GM12873 (cell line): Measurements from ENCODE around the gene MEIS2.

Experiments used
- TF ChIP-seq, protein P1 (sequence below): IDR thresholded peaks from 2 replicates; pipeline ENCODE4 v1.5.1; 2012; ENCODE audit warnings: low read depth, mild to moderate bottlenecking, moderate library complexity, low read length, control low read depth; ENCODE audit not compliant: insufficient read depth; ENCODE audit errors: missing control alignments

MEIS2 gene

DNA sequence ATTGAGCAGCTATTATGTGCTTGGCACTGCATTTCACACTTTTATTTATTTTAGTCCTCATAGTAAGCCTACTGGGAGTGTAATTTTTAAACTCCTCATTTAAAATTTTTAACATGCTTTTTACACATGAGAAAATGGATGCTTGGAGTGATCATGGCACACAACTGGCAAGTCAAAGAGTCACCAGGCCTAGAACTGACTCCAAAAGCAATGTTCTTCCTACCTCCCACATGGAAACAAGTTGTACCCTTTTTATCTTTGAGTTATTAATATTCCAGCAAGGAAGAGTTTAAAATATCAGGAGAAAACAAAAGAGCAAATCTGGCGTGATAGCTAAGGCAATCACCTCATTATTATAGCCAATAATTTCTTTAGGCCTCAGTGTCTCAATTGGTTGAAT is 100.6 kb downstream of the MEIS2 start:
- TF ChIP-seq, protein P1, sequence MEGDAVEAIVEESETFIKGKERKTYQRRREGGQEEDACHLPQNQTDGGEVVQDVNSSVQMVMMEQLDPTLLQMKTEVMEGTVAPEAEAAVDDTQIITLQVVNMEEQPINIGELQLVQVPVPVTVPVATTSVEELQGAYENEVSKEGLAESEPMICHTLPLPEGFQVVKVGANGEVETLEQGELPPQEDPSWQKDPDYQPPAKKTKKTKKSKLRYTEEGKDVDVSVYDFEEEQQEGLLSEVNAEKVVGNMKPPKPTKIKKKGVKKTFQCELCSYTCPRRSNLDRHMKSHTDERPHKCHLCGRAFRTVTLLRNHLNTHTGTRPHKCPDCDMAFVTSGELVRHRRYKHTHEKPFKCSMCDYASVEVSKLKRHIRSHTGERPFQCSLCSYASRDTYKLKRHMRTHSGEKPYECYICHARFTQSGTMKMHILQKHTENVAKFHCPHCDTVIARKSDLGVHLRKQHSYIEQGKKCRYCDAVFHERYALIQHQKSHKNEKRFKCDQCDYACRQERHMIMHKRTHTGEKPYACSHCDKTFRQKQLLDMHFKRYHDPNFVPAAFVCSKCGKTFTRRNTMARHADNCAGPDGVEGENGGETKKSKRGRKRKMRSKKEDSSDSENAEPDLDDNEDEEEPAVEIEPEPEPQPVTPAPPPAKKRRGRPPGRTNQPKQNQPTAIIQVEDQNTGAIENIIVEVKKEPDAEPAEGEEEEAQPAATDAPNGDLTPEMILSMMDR, result no peak

DNA sequence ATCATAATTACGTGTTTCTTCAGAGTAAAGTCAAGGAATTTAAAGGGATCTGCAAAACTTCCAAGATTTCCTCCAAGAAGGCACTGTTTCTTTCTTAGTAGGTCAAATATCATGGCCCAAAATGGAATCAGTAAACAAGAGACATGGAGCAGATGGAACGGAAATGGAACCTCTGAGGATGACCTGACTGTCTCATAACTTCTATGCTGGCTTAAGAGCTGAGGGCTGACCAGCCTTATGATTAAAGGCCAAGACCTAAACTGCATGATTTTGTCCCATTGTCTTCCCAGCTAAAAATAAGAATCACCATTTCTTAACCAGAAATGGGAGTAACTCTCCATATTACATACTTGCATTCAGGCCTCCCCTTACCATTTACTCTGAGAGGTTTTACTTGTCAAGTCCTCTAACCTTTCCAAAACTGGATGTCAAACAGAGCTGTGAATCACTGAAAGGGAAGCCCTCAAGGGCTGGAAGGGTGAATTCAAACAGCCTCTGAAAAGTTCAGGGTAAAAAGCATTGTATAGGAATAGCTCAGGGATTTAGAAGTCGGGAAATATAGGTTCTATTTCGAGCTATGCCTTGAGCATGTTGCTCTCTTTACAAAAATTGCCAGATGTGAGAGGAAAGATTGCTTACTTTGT is 103.7 kb downstream of the MEIS2 start:
- TF ChIP-seq, protein P1, result no peak

DNA sequence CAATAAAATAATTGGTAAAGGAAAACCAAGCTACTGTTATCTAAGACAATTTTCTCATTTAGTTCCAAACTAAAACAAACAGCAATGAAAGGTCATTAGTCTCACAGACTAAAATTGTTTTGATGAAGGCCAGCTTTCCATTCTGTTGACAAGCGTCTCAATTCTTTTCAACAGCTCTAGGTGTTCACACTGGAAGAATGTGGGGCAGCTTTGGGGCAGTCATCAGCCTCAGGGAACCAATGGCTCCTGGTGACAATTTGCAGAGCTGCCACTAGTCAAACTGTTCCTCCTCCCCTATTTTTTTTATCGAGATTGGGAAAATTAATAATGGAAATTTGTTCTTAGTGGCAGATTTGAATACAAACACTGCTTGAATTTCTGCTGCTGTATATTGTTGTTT is 104.2 kb downstream of the MEIS2 start:
- TF ChIP-seq, protein P1, result no peak

DNA sequence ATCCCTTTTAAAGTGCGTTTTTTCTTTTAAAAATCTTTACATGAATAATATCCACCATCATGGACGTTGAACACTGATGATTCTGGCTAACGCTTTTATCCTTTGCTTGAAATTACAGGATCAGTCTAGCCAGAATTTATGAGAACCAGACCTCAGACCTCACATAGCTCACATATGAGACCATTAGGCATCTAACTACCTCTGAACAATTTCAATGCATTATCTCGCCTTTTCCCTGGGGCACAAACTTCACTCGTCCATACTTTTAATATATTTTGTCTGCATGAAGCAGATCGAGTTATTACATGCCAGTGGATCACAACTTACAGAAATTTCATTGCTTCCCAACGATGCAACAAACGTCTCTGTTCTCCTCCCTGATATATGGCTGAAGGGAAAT is 105.6 kb downstream of the MEIS2 start:
- TF ChIP-seq, protein P1, result no peak

DNA sequence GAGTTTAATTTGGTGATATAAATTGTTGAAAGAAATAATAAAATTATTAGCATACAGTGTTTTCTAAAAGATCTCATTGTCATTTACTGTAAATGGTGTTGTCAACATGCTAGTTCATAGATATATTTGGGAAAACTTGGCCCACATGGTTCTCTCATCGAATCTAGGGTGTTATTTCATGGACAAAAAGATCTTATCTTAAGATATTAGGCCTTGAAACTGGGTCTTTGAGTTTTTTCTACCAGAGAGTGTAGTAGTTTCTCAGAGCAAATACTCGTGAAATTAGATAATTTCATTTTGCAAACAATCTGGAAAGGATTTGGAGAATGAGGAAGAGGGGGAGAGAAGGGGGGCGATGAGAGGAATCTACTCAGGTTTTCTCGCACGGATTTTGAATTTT is 107.9 kb downstream of the MEIS2 start:
- TF ChIP-seq, protein P1, result no peak

DNA sequence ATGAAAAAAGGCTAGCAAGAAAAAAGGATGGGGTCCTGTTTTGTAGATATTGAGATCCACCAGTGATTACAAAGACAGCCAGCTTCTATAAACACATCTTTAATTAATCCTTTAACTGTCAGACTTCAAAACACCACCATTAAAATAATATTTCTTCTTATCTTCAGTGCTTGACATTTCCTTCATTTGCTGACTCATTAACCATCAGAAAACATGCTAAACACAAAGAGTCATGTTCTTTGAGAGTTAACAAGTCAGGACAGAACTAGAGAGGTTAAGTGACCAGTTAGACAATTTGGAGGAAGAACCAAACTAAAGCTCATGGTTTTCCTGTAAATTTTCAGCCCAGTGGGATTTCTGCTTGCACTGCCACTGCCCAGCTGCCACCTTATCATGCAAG is 111.4 kb downstream of the MEIS2 start:
- TF ChIP-seq, protein P1, result no peak

DNA sequence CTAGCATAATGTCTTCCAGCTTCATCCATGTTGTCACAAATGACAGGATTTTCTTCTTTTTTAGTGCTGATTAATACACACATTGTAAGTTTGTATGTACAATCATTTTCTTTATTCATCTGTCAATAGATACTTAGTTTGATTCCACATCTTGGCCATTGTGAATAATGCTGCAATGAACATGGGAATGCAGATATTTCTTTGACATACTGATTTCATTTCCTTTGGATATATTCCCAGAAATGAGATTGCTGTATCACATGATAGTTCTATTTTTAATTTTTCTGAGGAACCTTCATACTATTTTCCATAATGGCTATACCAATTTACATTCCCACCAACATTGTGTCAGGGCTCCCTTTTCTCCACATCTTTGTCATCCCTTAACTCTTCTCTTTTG is 117.9 kb downstream of the MEIS2 start:
- TF ChIP-seq, protein P1, result no peak
